GM21786 (cell line): Measurements from ENCODE around the gene PRR11.
"Not testable (repeated sequence)": the region's sequence is repeated elsewhere in the genome, so short reads cannot be mapped to it uniquely, and the experiment has no call there.

Source experiments
- ATAC-seq: cut with Tn5 transposase; IDR thresholded peaks from one replicate; pipeline ENCODE4 v1.9.1; 2021; ENCODE audit not compliant: unreplicated experiment

Gene PRR11

DNA sequence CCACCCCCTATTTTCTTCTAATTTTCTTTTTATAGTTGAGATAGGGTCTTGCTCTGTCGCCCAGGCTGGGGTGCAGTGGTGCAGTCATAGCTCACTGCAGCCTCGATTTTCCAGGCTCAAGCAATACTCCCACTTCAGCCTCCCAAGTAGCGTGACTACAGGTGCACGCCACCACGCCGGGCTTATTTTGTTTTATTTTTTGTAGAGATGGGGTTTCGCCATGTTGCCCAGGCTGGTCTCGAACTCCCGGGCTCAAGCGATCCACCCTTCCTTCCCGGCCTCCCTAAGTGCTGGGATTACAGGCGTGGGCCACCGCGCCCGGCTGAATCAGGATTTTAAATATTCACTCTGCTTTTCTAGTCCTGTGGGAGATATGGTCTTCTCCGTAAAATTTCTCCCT is 63.8 kb downstream of the PRR11 start:
- ATAC-seq, result no peak

GRCh38 chr17:59219992-59220327 is 64.4 kb downstream of the PRR11 start:
- no peak for ATAC-seq

GRCh38 chr17:59220328-59221158 is 65.0 kb downstream of the PRR11 start, which contains the start of gene GDPD1:
Gene GDPD1, plus strand, starts transcription at chr17:59220511. Its CDS starts 99 bp downstream, at chr17:59220610.
- ATAC-seq, result peak; percentile 91

- no peak for ATAC-seq
Measured at GRCh38 chr17:59221159-59221847, 65.8 kb downstream of the PRR11 start.

DNA sequence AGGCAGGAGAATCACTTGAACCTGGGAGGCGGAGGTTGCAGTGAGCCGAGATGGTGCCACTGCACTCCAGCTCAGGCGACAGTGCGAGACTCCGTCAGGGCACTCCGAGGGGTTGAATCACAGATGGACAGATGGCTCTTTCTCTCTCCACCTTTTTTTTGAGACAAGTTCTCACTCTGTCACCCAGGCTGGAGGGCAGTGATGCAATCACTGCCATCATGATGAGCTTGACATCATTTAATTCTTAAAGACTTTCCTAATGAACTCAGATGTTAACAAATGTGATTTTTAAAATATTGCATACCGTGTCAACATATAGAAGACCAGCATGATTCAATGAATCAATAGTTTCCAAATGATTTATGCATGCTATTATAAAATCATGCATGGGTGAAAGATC is 68.3 kb downstream of the PRR11 start:
- no peak for ATAC-seq

- not testable (repeated sequence) for ATAC-seq
Measured at GRCh38 chr17:59228588-59228987, 73.0 kb downstream of the PRR11 start.

- no peak for ATAC-seq
Measured at GRCh38 chr17:59230764-59231163, 75.2 kb downstream of the PRR11 start.

DNA sequence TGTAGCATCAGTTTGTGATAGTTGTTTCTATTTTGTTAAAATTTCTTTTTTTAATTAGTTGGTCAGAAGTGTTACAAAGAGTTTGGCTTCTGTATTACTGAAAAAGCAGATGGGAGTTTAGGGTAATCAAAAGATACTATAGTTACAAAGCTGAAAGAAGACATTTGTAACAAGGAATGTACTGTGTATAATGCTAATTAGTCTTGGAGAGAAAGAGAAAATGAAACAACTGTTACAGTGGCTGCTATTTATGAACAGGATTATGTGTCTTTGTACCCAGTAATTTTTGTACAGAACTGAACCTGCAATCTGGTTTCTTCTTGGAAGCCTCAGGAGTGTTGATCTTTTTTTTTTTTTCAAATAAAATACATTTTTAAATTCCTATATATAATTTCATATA is 79.1 kb downstream of the PRR11 start:
- ATAC-seq, result no peak

GRCh38 chr17:59238906-59239305 is 83.4 kb downstream of the PRR11 start:
- no peak for ATAC-seq

DNA sequence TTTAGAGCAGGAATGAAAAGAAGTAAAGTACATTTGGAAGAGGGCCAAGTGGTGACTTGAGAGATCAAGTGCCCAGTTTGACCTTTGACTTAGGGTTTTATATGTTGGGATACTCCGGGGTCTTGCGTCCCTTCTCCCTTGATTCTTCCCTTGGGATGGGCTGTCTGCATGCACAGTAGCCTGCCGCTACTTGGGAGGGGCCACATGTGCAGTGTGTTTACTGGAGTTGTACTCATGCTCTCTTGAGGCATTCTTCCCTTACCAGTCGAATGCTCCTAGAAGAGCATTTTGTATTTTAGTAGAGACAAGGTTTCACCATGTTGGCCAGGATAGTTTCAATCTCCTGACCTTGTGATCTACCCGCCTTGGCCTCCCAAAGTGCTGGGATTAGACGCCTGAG is 88.5 kb downstream of the PRR11 start:
- ATAC-seq, result no peak
